K562 (cell line): Measurements from ENCODE around the gene DNAJC18. TPM values are rescaled to one million over a fixed set of nuclear protein-coding genes. Genes with fewer than 3 reads are reported as not detected.
A peak's percentile ranks its signal among the peaks of the same experiment; 100 is the strongest.

ENCODE experiments used
- ARID2 ChIP-seq: fragments of 450-650 bp; IDR thresholded peaks from 2 replicates; pipeline ENCODE4 v1.6.1; 2017; ENCODE audit warnings: antibody characterized with exemption, mild to moderate bottlenecking
- ATF2 ChIP-seq: sonication (generic); formaldehyde crosslinking; IDR thresholded peaks from 2 replicates; pipeline ENCODE4 v1.8.1; 2022; ENCODE audit warnings: missing genetic modification reagents
- BRCA1 ChIP-seq, 2 experiments: fragments of 450-650 bp in 1 of 2; sonication (generic) in 1 of 2; formaldehyde crosslinking in 1 of 2; IDR thresholded peaks; 2 replicates each; pipeline versions ENCODE4 v1.5.0 to v1.6.1; 2017 to 2020; ENCODE audit warnings: mild to moderate bottlenecking in 1 of 2, missing genetic modification reagents in 1 of 2
- CBX1 ChIP-seq: sonication (generic); IDR thresholded peaks from 2 replicates; pipeline ENCODE4 v1.6.1; 2016; ENCODE audit warnings: antibody characterized with exemption, low read depth, mild to moderate bottlenecking
- CEBPG ChIP-seq, 3 experiments: fragments of 200-800 bp in 1 of 3; sonication (Bioruptor generic) in 1 of 3; sonication (generic) in 1 of 3; formaldehyde crosslinking in 1 of 3; IDR thresholded peaks in 2 of 3; conservative IDR thresholded peaks in 1 of 3; 2 replicates each; pipeline versions ENCODE4 v1.6.1 to v1.8.0; 2016 to 2022; ENCODE audit warnings: missing compliant biosample characterization in 2 of 3, missing genetic modification characterization in 2 of 3, mild to moderate bottlenecking in 1 of 3, missing genetic modification reagents in 1 of 3
- CTBP1 ChIP-seq: fragments of 450-650 bp; IDR thresholded peaks from 2 replicates; pipeline ENCODE4 v1.6.1; 2016; ENCODE audit warnings: borderline replicate concordance
- FOXA3 ChIP-seq, 2 experiments: fragments of 450-650 bp in 1 of 2; sonication (generic) in 1 of 2; formaldehyde crosslinking; IDR thresholded peaks in 1 of 2; conservative IDR thresholded peaks in 1 of 2; 2 replicates each; pipeline versions ENCODE4 v1.4.0 to v1.8.0; 2020 to 2022; ENCODE audit warnings: mild to moderate bottlenecking in 2 of 2, missing genetic modification reagents in 1 of 2
- FOXM1 ChIP-seq, 2 experiments: fragments of 450-650 bp in 1 of 2; sonication (generic) in 1 of 2; formaldehyde crosslinking in 1 of 2; IDR thresholded peaks; 2 replicates each; pipeline versions ENCODE4 v1.6.1 to v1.9.0; 2017 to 2022; ENCODE audit warnings: low read depth in 2 of 2, mild to moderate bottlenecking in 2 of 2, missing genetic modification reagents in 1 of 2, moderate library complexity in 1 of 2
- KDM2B ChIP-seq: fragments of 250-450 bp; sonication (Bioruptor Pico); IDR thresholded peaks from 2 replicates; pipeline ENCODE4 v1.8.0; 2021; ENCODE audit warnings: mild to moderate bottlenecking, moderate library complexity
- MLLT1 ChIP-seq, 2 experiments: fragments of 450-650 bp; IDR thresholded peaks; 2 replicates each; pipeline ENCODE4 v1.6.1; 2016
- NFIC ChIP-seq: fragments of 450-650 bp; IDR thresholded peaks from 2 replicates; pipeline ENCODE4 v1.6.1; 2017; ENCODE audit warnings: mild to moderate bottlenecking, inconsistent platforms
- NR2C2 ChIP-seq, 2 experiments: fragments of 200-800 bp in 1 of 2; sonication (Bioruptor generic) in 1 of 2; sonication (generic) in 1 of 2; formaldehyde crosslinking in 1 of 2; IDR thresholded peaks; 2 replicates each; pipeline versions ENCODE4 v1.6.1 to v1.8.0; 2016 to 2022; ENCODE audit warnings: mild to moderate bottlenecking in 1 of 2, missing compliant biosample characterization in 1 of 2, missing genetic modification characterization in 1 of 2, missing genetic modification reagents in 1 of 2
- PCBP2 ChIP-seq: fragments of 200-400 bp; formaldehyde crosslinking; IDR thresholded peaks from 2 replicates; pipeline ENCODE4 v1.6.1; 2018; ENCODE audit warnings: low read length, low read depth, mild to moderate bottlenecking, moderate library complexity; ENCODE audit not compliant: poor library complexity, severe bottlenecking
- PHB2 ChIP-seq: fragments of 450-650 bp; IDR thresholded peaks from 2 replicates; pipeline ENCODE4 v1.6.1; 2017; ENCODE audit warnings: low read depth
- POLR2H ChIP-seq: IDR thresholded peaks from 2 replicates; pipeline ENCODE4 v1.6.1; 2016; ENCODE audit warnings: missing genetic modification characterization, low read depth, mild to moderate bottlenecking, control low read depth, missing compliant biosample characterization, moderate library complexity
- SMAD3 ChIP-seq: fragments of 450-650 bp; formaldehyde crosslinking; conservative IDR thresholded peaks from 2 replicates; pipeline ENCODE4 v1.4.0; 2020; ENCODE audit warnings: mild to moderate bottlenecking
- STAG1 ChIP-seq: sonication (generic); formaldehyde crosslinking; IDR thresholded peaks from 2 replicates; pipeline ENCODE4 v1.5.0; 2020; ENCODE audit warnings: missing genetic modification reagents, borderline replicate concordance
- TAF7 ChIP-seq: fragments of 450-650 bp; IDR thresholded peaks from 2 replicates; pipeline ENCODE4 v1.6.1; 2016; ENCODE audit warnings: missing genetic modification characterization, missing compliant biosample characterization
- WHSC1 ChIP-seq: IDR thresholded peaks from one replicate; pipeline ENCODE4 v1.6.1; 2012; ENCODE audit warnings: low read length, control low read depth, inconsistent platforms
- ZNF512 ChIP-seq: IDR thresholded peaks from 2 replicates; pipeline ENCODE4 v1.6.1; 2016; ENCODE audit warnings: missing genetic modification characterization, missing compliant biosample characterization
- ZNF644 ChIP-seq: fragments of 200-800 bp; sonication (Bioruptor generic); IDR thresholded peaks from 2 replicates; pipeline ENCODE4 v1.6.1; 2016; ENCODE audit warnings: low read depth, missing genetic modification characterization, missing compliant biosample characterization
- ZNF77 ChIP-seq: fragments of 250-450 bp; sonication (Bioruptor Pico); IDR thresholded peaks from 2 replicates; pipeline ENCODE4 v1.5.0; 2020
- polyA plus RNA-seq, 8 experiments: library from polyadenylated mRNA; depleted of rRNA in 4 of 8; stranded (reverse) in 5 of 8; unstranded in 3 of 8; fragments of >200 nt; fragmentation: Nextera tagmentation in 2 of 8; fragmentation: Illumina TruSeq in 1 of 8; extraction: Ambion mirVana in 2 of 8; extraction: Trizol in 1 of 8; gene quantifications; 2 replicates each; pipeline versions ENCODE4 v1.2.1 to v1.2.3, GENCODE V29; 2011 to 2014; ENCODE audit warnings: inconsistent platforms in 1 of 8, missing spikeins in 1 of 8
- total RNA-seq, 7 experiments: library from RNA; depleted of rRNA in 6 of 7; stranded (reverse); fragments of >200 nt in 6 of 7; fragmentation: Illumina TruSeq in 2 of 7; extraction: Trizol in 2 of 7; gene quantifications; 2 replicates each; pipeline versions ENCODE4 v1.2.1 to v1.2.3, GENCODE V29; 2011 to 2021; ENCODE audit warnings: low replicate concordance in 1 of 7
- TF ChIP-seq, protein P1 (sequence below): sonication (generic); formaldehyde crosslinking; IDR thresholded peaks from 2 replicates; pipeline ENCODE4 v1.9.0; 2022; ENCODE audit warnings: mild to moderate bottlenecking, missing genetic modification reagents

The DNAJC18 gene
- total and polyA plus RNA-seq, 9 of the 15 experiments (the other 6 are each of a cell fraction or from before 2014, with no cell fraction given): 1.5 to 13.3 (median 7.5) TPM

DNA sequence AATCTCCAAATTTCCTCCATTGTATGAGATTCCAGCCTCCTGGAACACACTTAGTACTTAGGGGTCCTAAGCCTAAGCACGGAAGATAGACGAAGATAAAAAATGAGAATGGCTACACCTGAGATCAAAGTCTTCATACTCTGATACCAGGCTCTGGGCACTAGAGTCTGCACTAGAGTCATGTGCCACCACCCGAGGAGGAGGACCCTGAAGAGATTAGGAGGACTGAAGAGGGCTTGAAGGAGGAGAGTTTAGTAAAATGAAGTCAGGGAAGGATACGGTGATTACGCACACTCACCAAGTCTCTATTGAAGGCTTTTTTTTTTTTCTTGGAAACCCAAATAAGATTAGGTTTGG lies 34.9 kb downstream of the DNAJC18 start (continued):
- TF ChIP-seq ZNF644 (tag): 0 out of 2 replicates have a peak, but pooled peaks have one; percentile 36
- TF ChIP-seq KDM2B (CRISPR knock-in tag): no peak
- 0 out of 2 replicates have a peak, but pooled peaks have one; percentile 8 for TF ChIP-seq ARID2
- TF ChIP-seq TAF7 (tag): 0 out of 2 replicates have a peak, but pooled peaks have one; percentile 28
- TF ChIP-seq ATF2 (CRISPR knock-in tag): no peak
- TF ChIP-seq, protein P1, sequence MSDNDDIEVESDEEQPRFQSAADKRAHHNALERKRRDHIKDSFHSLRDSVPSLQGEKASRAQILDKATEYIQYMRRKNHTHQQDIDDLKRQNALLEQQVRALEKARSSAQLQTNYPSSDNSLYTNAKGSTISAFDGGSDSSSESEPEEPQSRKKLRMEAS (CRISPR knock-in tag): no peak
- TF ChIP-seq ZNF512 (tag): no peak
- no peak for TF ChIP-seq FOXM1 (IDR thresholded peaks at IDR 0.05; ENCODE audit: low read depth)
- TF ChIP-seq FOXM1 (CRISPR knock-in tag; IDR thresholded peaks at IDR 0.05; ENCODE audit: low read depth): no peak
- no peak for TF ChIP-seq STAG1 (CRISPR knock-in tag)
- 0 out of 2 replicates have a peak, but pooled peaks have one; percentile 20 for TF ChIP-seq POLR2H (tag)
- no peak for TF ChIP-seq PCBP2
- TF ChIP-seq NFIC: 0 out of 2 replicates have a peak, but pooled peaks have one; percentile 6
- TF ChIP-seq SMAD3: no peak
- no peak for TF ChIP-seq WHSC1
- TF ChIP-seq BRCA1 (IDR thresholded peaks at IDR 0.05): no peak
- no peak for TF ChIP-seq BRCA1 (CRISPR knock-in tag; IDR thresholded peaks at IDR 0.05)
- 0 out of 4 replicates have a peak, but pooled peaks have one; percentile 15 to 29 for TF ChIP-seq MLLT1 (IDR thresholded peaks at IDR 0.05)
- no peak for TF ChIP-seq CBX1
- no peak for TF ChIP-seq ZNF77
- no peak for TF ChIP-seq CEBPG (CRISPR knock-in tag; IDR thresholded peaks at IDR 0.05)
- 0 out of 4 replicates have a peak, but pooled peaks of 1 of the 2 experiments have one; percentile 10 for TF ChIP-seq CEBPG (tag; conservative IDR thresholded peaks at IDR 0.05 in 1 of 2, IDR thresholded peaks at IDR 0.05 in 1 of 2)
- no peak for TF ChIP-seq CTBP1
- TF ChIP-seq NR2C2 (CRISPR knock-in tag; IDR thresholded peaks at IDR 0.05): no peak
- peak; percentile 6; the same call in 1 of the 2 replicates for TF ChIP-seq NR2C2 (tag; IDR thresholded peaks at IDR 0.05)
- TF ChIP-seq PHB2: 0 out of 2 replicates have a peak, but pooled peaks have one; percentile 24
- TF ChIP-seq FOXA3 (CRISPR knock-in tag; conservative IDR thresholded peaks at IDR 0.05 in 1 of 2, IDR thresholded peaks at IDR 0.05 in 1 of 2): no peak
